ENCODE results near the gene C6orf136.

The C6orf136 gene

GRCh38 chr6:30626484-30627366, 20.2 kb upstream of the C6orf136 start, which contains the start of gene ATAT1:
Gene ATAT1 (plus strand): TSS chr6:30626874.
- Histone ChIP-seq H3K4me3 (peak within 1 kb of the TSS; percentile 52), H3K36me3 (replicated peaks) (peaks cover 54% of the 10 kb centered on the region), H3K4me1 (peaks cover 7% of the 10 kb centered on the region; the same call in 1 of the 2 replicates), H3K9me3 (no peaks in the 10 kb centered on the region), H3K27me3 (ENCODE audit: low read depth) (no peaks in the 10 kb centered on the region)
- peak; percentile 56 to 91 for DNase-seq (ENCODE audit: low spot score in 2 of 2)
- in situ Hi-C loops (cut with MboI; ENCODE audit: low sequenced_read_pairs), result no loop called here

- Histone ChIP-seq H3K9me3 (no peaks in the 10 kb centered on the region), H3K27me3 (ENCODE audit: low read depth) (no peaks in the 10 kb centered on the region), H3K4me1 (no peaks in the 10 kb centered on the region), H3K36me3 (replicated peaks) (peaks cover 12% of the 10 kb centered on the region; the same call in 1 of the 2 replicates), H3K4me3 (no peak overlapping the region)
- in situ Hi-C loops (cut with MboI; ENCODE audit: low sequenced_read_pairs), result no loop called here
- no peak for DNase-seq (ENCODE audit: low spot score in 2 of 2)
Measured at GRCh38 chr6:30635834-30636233, 11.1 kb upstream of the C6orf136 start.

- no peak for DNase-seq (ENCODE audit: low spot score in 2 of 2)
- Histone ChIP-seq H3K9me3 (no peaks in the 10 kb centered on the region), H3K4me1 (no peaks in the 10 kb centered on the region), H3K4me3 (no peak overlapping the region), H3K27me3 (ENCODE audit: low read depth) (no peaks in the 10 kb centered on the region), H3K36me3 (replicated peaks) (peaks cover 21% of the 10 kb centered on the region)
- in situ Hi-C loops (cut with MboI; ENCODE audit: low sequenced_read_pairs), result no loop called here
Measured at GRCh38 chr6:30640481-30640880, 6.5 kb upstream of the C6orf136 start.

GRCh38 chr6:30641048-30641447, 5.9 kb upstream of the C6orf136 start:
- H3K4me3 ChIP-seq, result no peak overlapping the region

GRCh38 chr6:30643656-30644055, 3.3 kb upstream of the C6orf136 start:
- in situ Hi-C loops (cut with MboI; ENCODE audit: low sequenced_read_pairs), result no loop called here
- Histone ChIP-seq H3K36me3 (replicated peaks) (peaks cover 21% of the 10 kb centered on the region), H3K4me1 (peaks cover 8% of the 10 kb centered on the region), H3K4me3 (no peak overlapping the region), H3K27me3 (ENCODE audit: low read depth) (no peaks in the 10 kb centered on the region), H3K9me3 (no peaks in the 10 kb centered on the region)
- no peak for DNase-seq (ENCODE audit: low spot score in 2 of 2)

More at GRCh38 chr6:30641048-30641447, 5.9 kb upstream of the C6orf136 start:
- in situ Hi-C loops (cut with MboI; ENCODE audit: low sequenced_read_pairs), result no loop called here
- Histone ChIP-seq H3K36me3 (replicated peaks) (peaks cover 21% of the 10 kb centered on the region), H3K4me1 (peaks cover under 1% of the 10 kb centered on the region), H3K27me3 (ENCODE audit: low read depth) (no peaks in the 10 kb centered on the region), H3K9me3 (no peaks in the 10 kb centered on the region)
- no peak for DNase-seq (ENCODE audit: low spot score in 2 of 2)

DNA sequence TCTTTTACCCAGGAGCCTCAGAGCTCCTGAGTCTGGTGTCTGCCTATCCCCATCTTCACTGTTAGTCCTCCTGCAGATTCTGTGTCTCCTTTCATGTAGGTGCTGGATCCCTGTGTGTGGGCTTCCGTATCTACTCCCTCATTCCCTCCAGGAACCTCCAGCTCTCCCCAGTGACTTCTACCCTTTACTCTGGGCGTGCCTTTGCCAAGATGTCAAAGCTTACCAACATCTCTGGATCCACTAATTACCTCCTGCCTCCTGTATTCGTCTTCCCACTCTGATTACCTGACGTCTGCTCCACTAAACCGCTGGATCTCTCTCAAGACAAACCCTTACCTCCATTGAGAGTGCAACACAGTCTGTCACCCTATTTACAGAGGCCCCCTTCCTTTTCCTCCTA, 2.2 kb upstream of the C6orf136 start:
- no peaks in the 10 kb centered on the region for H3K9me3 ChIP-seq
- no peak for DNase-seq (ENCODE audit: low spot score in 2 of 2)
- H3K4me1 ChIP-seq, result peaks cover 8% of the 10 kb centered on the region
- H3K27me3 ChIP-seq (ENCODE audit: low read depth), result no peaks in the 10 kb centered on the region
- in situ Hi-C loops (cut with MboI; ENCODE audit: low sequenced_read_pairs), result no loop called here
- no peak overlapping the region for H3K4me3 ChIP-seq
- H3K36me3 ChIP-seq (replicated peaks), result peaks cover 21% of the 10 kb centered on the region

- Histone ChIP-seq H3K27me3 (ENCODE audit: low read depth) (no peaks in the 10 kb centered on the region), H3K4me1 (peaks cover 8% of the 10 kb centered on the region), H3K4me3 (no peak overlapping the region), H3K9me3 (no peaks in the 10 kb centered on the region), H3K36me3 (replicated peaks) (peaks cover 14% of the 10 kb centered on the region)
- no peak for DNase-seq (ENCODE audit: low spot score in 2 of 2)
- in situ Hi-C loops (cut with MboI; ENCODE audit: low sequenced_read_pairs), result no loop called here
Measured at GRCh38 chr6:30645989-30646388, 944 bp upstream of the C6orf136 start.

- Histone ChIP-seq H3K27me3 (ENCODE audit: low read depth) (no peaks in the 10 kb centered on the region), H3K4me3 (peak overlapping the region; percentile 70), H3K9me3 (no peaks in the 10 kb centered on the region), H3K36me3 (replicated peaks) (peaks cover 20% of the 10 kb centered on the region), H3K4me1 (peaks cover 8% of the 10 kb centered on the region)
- peak; percentile 60 to 89 for DNase-seq (ENCODE audit: low spot score in 2 of 2)
- in situ Hi-C loops (cut with MboI; ENCODE audit: low sequenced_read_pairs), result no loop called here
Measured at GRCh38 chr6:30647242-30648116, 546 bp downstream of the C6orf136 start.

DNA sequence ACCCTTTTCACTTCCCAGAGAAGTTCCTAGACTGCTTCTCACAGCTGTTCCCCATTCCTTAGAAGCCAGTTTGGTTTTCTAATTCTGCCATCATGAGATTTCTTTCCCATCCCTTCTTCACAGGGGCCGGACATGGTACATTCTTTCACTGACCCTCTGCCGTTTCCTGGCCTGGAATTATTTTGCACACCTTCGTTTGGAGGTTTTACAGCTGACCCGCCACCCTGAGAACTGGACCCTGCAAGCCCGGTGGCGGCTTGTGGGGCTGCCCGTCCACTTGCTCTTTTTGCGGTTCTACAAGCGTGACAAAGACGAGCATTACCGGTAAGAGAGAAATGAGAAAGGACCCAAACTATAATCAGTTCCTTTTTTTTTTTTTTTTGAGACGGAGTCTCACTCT, 4.2 kb downstream of the C6orf136 start:
- peaks cover 6% of the 10 kb centered on the region for H3K4me1 ChIP-seq
- in situ Hi-C loops (cut with MboI; ENCODE audit: low sequenced_read_pairs), result no loop called here
- H3K27me3 ChIP-seq (ENCODE audit: low read depth), result no peaks in the 10 kb centered on the region
- H3K36me3 ChIP-seq (replicated peaks), result peaks cover 51% of the 10 kb centered on the region
- no peak for DNase-seq (ENCODE audit: low spot score in 2 of 2)
- no peak overlapping the region for H3K4me3 ChIP-seq
- no peaks in the 10 kb centered on the region for H3K9me3 ChIP-seq

DNA sequence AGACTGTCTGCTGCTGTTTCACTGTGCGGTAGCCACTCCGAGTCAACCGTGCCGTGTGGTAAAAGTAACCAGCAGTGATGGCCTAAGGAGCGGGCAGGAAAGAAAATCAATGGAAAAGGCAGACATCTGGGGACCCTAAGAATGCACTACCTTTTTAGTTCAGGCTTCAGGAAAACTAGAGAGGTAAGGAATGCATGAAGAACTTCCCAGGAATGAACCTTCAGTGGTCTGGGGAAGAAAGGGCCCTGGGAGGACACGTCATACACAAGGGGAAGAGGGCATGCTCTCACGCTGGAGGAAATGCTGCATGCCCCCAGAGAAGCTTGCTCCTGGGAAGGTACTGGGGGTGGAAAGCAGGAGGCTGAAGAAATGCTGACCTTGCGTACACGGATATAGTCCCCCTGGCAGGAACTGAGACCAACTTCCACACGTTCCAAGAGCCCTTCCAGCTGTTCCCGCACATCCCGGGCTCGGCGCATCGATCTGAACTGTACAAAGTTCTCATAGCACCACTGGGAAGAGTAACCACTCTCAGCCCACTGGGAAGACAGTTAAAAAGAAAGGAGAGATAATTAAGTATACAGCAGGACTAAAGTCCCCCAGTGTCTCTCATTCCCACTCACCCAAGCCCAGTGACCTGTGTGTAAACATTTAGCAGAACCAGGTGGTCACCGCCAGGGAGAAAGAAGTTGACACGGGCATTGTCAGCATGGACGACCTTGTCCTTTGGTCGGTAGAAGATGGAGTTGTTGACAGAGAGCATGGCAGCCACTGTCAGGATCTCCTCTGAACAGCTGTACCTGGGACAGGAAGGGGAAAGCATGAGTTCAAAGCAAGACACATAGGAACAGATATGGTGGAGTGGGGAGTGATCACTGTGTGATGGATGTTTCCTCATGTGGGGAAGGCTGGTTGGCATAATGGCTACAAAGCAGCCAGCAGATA, 8.1 kb downstream of the C6orf136 start:
- Histone ChIP-seq H3K27me3 (ENCODE audit: low read depth) (no peaks in the 10 kb centered on the region), H3K4me3 (no peak overlapping the region), H3K4me1 (no peaks in the 10 kb centered on the region), H3K36me3 (replicated peaks) (peaks cover 86% of the 10 kb centered on the region), H3K9me3 (no peaks in the 10 kb centered on the region)
- in situ Hi-C loops (cut with MboI; ENCODE audit: low sequenced_read_pairs), result no loop called here
- no peak for DNase-seq (ENCODE audit: low spot score in 2 of 2)

GRCh38 chr6:30655743-30656094, 8.8 kb downstream of the C6orf136 start:
- Histone ChIP-seq H3K4me3 (no peak overlapping the region), H3K36me3 (replicated peaks) (peaks cover 91% of the 10 kb centered on the region), H3K9me3 (no peaks in the 10 kb centered on the region), H3K4me1 (no peaks in the 10 kb centered on the region), H3K27me3 (ENCODE audit: low read depth) (no peaks in the 10 kb centered on the region)
- no peak for DNase-seq (ENCODE audit: low spot score in 2 of 2)
- in situ Hi-C loops (cut with MboI; ENCODE audit: low sequenced_read_pairs), result no loop called here

GRCh38 chr6:30656513-30656912, 9.6 kb downstream of the C6orf136 start:
- in situ Hi-C loops (cut with MboI; ENCODE audit: low sequenced_read_pairs), result no loop called here

GRCh38 chr6:30657454-30657853, 10.5 kb downstream of the C6orf136 start:
- in situ Hi-C loops (cut with MboI; ENCODE audit: low sequenced_read_pairs), result no loop called here
- no peaks in the 10 kb centered on the region for H3K4me1 ChIP-seq
- no peak overlapping the region for H3K4me3 ChIP-seq
- DNase-seq (ENCODE audit: low spot score in 2 of 2), result no peak
- peaks cover 88% of the 10 kb centered on the region for H3K36me3 ChIP-seq (replicated peaks)
- no peaks in the 10 kb centered on the region for H3K27me3 ChIP-seq (ENCODE audit: low read depth)
- H3K9me3 ChIP-seq, result no peaks in the 10 kb centered on the region

More at GRCh38 chr6:30656513-30656912, 9.6 kb downstream of the C6orf136 start:
- Histone ChIP-seq H3K9me3 (no peaks in the 10 kb centered on the region), H3K36me3 (replicated peaks) (peaks cover 88% of the 10 kb centered on the region), H3K4me1 (no peaks in the 10 kb centered on the region), H3K27me3 (ENCODE audit: low read depth) (no peaks in the 10 kb centered on the region), H3K4me3 (no peak overlapping the region)
- DNase-seq (ENCODE audit: low spot score in 2 of 2), result no peak

Data from HAP-1 (cell line).